Measurements from ENCODE around the gene MYOZ2.

MYOZ2 gene

GRCh38 chr4:119197772-119198212, 62.2 kb downstream of the MYOZ2 start:
- no peak for DNase-seq (ENCODE audit: low read depth in 2 of 2)

DNA sequence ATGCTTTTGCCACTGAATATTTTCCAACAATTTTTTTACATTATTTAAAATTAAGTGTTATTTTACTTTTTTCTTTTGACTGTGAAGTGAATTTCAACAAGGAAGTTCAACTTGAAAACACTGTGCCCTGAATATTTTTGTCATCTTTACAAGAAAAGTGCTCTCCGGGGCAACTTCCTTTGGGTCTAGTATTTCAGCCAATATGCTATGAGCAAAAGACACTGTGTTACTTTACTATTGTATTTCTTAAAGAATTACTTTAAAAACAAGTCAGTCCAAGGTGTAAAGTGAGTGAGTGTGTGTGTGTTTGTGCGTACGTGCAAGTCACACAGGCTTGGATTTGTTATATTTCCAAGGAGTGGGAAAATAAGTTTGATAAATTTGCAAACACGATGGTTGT, 69.3 kb downstream of the MYOZ2 start:
- DNase-seq (ENCODE audit: low read depth in 2 of 2): no peak

DNA sequence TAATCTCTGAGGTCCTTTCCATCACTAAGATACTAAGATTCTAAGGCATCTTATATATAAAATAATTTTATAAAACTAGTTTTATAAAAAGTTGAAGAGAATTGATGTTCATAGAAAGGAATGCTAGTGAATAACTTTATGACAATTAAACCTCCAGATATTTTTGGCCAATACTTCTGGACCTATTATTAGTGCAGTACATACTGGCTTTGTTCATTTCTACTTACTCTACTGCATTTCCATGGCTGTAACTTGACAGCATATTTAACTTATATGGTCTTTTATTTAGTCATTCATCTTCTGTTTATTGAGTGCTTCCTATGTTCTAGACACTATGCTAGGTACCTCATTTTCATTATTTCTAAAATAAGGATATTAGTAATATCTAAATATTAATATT, 70.1 kb downstream of the MYOZ2 start:
- DNase-seq (ENCODE audit: low read depth in 2 of 2): no peak

DNA sequence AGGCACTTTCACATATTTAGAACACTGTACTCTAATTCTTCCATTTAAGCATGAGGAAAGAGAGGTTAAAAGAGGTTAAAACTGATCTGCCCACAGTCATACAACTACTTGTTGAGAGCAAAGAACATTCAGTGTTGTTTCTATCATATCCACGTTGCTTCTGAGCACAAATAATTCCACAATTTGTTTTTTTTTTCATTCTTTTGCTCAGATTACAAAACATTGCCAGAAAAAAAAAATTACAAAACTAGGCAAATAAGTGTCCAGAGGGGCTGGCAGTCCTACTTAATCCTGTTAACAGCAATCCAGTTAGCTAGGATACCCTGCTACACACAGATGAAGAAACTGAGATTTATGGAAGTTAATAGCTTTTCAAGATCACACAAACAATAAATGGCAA, 70.5 kb downstream of the MYOZ2 start:
- DNase-seq (ENCODE audit: low read depth in 2 of 2): no peak

DNA sequence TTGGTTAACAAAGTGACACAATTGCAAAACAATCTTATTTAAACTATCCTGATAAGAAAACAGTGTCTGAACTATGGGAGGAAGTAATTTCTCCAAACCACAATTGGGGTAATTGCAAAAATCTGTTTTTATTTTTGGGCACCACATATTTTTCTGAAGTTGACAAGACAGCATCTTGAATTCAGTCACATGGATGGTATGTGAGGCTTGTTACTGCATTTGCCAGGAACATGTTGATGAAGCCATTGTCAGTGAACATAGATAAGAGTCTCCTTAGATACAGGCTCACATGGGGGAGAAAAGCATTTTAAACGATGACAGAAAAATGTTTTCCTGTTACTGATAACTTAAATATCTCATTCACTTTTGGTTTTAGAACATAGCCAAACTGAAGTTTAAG, 71.4 kb downstream of the MYOZ2 start:
- no peak for DNase-seq (ENCODE audit: low read depth in 2 of 2)

DNA sequence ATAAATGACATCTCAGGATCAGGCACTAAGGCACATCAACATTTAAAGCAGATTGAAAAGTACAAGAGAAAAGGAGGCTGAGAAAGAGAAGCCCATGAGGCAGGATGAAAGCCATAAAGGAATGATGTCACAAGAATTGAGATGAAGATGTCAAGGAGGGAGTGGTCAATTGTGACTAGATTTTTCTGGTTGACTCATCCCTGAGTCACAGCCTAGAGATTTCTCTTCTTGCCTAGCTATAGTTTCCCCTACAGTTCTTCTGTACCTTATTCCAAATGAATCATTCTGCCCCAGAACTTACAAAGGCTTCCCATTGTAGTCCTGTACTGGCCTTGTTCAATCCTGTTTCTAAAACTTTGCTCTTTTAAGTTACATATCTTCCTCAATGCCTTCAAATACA, 73.4 kb downstream of the MYOZ2 start:
- peak in 1 of 2 donors; percentile 44 for DNase-seq (ENCODE audit: low read depth in 2 of 2)

GRCh38 chr4:119209586-119209985, 74.0 kb downstream of the MYOZ2 start:
- no peak for DNase-seq (ENCODE audit: low read depth in 2 of 2)

DNA sequence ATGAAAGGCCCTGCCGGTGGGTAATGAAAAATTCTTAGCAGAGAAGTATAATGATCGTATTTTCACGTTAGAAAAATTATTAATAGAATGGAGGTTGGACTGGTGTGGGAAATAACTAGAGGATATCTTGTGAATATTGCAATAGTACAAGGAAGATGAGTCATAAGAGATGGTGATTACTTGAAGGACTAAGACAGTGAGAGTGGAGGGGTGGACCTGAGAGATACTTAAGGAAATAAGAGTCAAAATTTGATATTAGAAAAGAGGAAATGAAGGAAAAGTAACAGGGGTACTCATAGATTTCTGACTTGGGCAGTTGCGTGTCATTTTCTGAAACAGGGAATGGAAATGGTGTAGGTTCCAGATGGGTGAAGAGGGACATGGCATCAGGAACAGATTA, 75.1 kb downstream of the MYOZ2 start:
- DNase-seq (ENCODE audit: low read depth in 2 of 2): no peak

- no peak for DNase-seq (ENCODE audit: low read depth in 2 of 2)
Observed at GRCh38 chr4:119211867-119212233, 76.2 kb downstream of the MYOZ2 start.

DNA sequence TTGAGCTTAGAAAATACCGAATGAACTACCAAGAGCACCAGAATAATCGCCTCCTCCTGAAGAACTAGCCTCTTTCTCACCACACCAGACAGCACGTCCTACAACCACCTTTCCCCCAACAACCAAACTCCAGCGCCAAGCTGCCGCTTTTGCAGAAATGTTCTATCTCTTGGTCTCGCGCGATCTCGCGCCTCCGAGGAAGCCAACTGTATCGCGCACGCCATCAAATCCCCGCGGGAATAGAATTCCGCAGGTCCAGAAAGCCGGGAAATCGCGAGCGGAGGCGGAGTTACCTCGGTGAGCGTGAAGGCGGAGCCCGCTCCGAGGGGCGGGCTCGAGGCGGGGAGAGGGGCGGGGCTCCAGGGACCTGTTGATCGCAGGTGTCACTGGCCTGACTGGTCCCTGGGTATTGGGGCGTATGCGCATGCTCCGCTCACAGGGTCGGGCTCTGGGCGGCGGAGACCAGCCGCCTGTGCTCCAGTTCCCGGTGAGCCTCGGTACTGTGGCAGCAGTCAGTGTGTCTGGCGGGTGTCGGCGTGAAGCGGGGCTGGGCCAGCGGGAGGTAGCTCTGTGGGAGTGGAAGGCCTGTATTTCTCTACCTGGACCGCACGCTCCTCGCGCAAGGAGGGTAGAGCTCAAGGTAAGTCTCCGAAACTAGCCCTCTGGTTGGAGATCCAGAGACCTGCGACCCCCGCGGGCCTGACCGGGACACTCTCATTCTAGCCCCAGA, 76.8 kb downstream of the MYOZ2 start, which contains the start of gene USP53:
USP53 (plus strand) TSS at position 480 of the 730 bp plus-strand sequence. CDS start 27,047 bp downstream, outside the sequence.
- peak; percentile 92 to 97 for DNase-seq (ENCODE audit: low read depth in 2 of 2)

- DNase-seq (ENCODE audit: low read depth in 2 of 2): peak; percentile 30 to 38
Observed at GRCh38 chr4:119212964-119213606, 77.5 kb downstream of the MYOZ2 start.

GRCh38 chr4:119218093-119218492, 82.5 kb downstream of the MYOZ2 start:
- DNase-seq (ENCODE audit: low read depth in 2 of 2): no peak

DNA sequence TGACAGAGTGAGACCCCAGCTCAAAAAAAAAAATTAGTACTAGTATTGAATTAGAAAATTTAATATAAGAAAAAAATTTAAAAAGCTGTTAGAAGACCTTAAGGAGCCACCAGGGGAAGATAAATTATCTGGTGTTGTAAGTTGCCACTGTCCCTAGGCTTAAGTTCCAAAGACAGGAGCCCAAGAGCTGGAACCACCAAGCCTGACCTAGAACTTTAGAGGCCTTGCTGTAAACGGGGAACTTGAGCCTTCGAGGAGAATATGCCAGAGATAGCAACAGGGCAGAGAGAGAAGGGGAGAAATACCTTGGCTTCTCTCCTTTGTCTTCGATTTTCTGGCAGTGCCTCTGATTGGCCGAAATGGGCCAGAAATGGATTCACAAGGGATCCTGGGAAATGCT, 85.8 kb downstream of the MYOZ2 start:
- no peak for DNase-seq (ENCODE audit: low read depth in 2 of 2)

GRCh38 chr4:119227690-119228089, 92.1 kb downstream of the MYOZ2 start:
- DNase-seq (ENCODE audit: low read depth in 2 of 2): no peak

DNA sequence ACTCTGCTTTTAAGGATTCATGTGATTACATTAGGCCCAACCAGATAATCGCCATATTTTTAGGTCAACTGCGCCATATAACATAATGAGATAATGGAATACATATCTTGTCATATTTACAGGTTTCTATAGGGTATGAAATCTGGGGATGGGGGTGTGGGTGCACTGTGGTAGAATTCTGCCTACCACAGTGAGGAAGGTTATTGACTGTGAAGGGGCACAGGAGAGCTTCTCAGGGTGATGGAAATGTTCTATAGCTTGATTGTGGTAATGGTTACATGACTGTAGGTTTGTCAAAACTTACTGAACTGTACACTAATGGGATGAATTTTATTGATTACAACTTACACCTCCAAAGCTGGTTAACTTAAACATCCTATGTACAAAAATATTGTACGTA, 92.8 kb downstream of the MYOZ2 start:
- no peak for DNase-seq (ENCODE audit: low read depth in 2 of 2)

DNA sequence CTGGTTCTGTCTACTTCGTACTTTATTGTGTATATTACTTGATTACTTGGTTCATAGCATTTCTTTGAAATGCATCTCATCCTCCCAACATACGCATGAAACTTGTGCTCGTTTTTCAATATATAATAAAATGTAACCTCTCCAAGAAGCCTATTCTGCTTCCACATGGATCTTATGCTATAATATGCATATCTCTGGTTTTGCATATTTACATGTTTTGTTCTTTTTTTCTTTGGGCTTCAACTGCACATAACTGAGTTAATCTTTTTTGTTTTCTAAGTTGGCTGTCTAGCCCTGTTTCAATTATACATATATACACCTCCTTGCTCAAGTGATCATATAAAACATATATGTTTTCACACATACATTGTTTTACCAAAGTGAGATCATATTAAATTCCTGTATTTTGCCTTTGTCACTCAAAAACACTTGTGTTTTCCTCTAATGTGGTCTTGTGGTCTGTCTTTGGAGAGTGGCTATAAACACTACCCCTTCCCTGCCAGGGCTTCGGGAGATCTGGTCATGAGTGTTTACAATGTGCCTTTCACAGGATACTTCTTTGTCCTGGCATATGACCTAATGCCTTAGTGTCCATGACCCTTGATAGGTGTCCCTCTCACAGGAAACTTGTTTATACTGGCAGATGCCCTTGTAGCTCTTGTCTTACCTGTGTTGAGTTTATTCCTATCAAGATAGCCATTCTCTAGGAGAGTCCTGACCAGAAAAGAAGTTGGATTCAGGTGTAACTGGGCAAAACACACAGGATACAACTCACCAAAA, 94.5 kb downstream of the MYOZ2 start:
- no peak for DNase-seq (ENCODE audit: low read depth in 2 of 2)

- DNase-seq (ENCODE audit: low read depth in 2 of 2): no peak
Observed at GRCh38 chr4:119231491-119231890, 95.9 kb downstream of the MYOZ2 start.

- DNase-seq (ENCODE audit: low read depth in 2 of 2): no peak
Observed at GRCh38 chr4:119232286-119232685, 96.7 kb downstream of the MYOZ2 start.

GRCh38 chr4:119233191-119233590, 97.6 kb downstream of the MYOZ2 start:
- DNase-seq (ENCODE audit: low read depth in 2 of 2): no peak

DNA sequence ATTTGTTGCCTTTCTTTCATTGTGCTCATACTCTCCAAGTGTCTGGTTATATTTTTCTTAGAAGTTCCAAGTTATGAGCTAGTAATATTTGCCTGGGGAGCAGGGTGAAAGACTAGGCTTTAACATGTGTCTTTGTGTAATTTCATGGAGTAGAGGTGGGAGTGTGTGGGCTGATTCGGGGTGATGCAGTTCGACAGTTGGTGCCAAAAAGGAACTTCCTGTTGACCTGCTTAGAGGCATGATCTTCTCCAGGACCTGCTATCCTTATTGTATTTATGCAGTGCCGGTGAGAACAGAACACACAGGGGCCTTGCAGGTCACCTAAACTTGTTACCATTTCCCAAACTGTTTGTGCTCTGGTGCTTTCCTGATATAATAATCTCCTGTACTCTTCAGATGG, 98.1 kb downstream of the MYOZ2 start:
- no peak for DNase-seq (ENCODE audit: low read depth in 2 of 2)

- no peak for DNase-seq (ENCODE audit: low read depth in 2 of 2)
Observed at GRCh38 chr4:119237201-119237600, 101.6 kb downstream of the MYOZ2 start.
